ENCODE results near the gene KRTAP12-3. TPM values are rescaled to one million over a fixed set of nuclear protein-coding genes. Genes with fewer than 3 reads are reported as not detected.

The KRTAP12-3 gene
- polyA plus RNA-seq, 1 donor from 2014 or later = not detected

GRCh38 chr21:44670642-44671432 lies 13.1 kb downstream of the KRTAP12-3 start:
- no peak overlapping the region for H3K27ac ChIP-seq (ENCODE audit: low read length)
- H2AFZ ChIP-seq (ENCODE audit: low read depth, low read length) = no peak overlapping the region
- no peak overlapping the region for H3K4me2 ChIP-seq (ENCODE audit: low read length)
- H3K9ac ChIP-seq (ENCODE audit: low read length) = no peak overlapping the region
- H3K9me2 ChIP-seq (ENCODE audit: insufficient read depth, low read length) = no peaks in the 10 kb centered on the region
- H3F3A ChIP-seq (ENCODE audit: insufficient read depth, low read length, poor library complexity, severe bottlenecking) = no peaks in the 10 kb centered on the region
- no peak for TF ChIP-seq MXI1 (conservative IDR thresholded peaks at IDR 0.05; ENCODE audit: poor library complexity, severe bottlenecking)
- no peak overlapping the region for H3K4me3 ChIP-seq (ENCODE audit: low read length)
- H4K20me1 ChIP-seq (ENCODE audit: insufficient read depth) = no peaks in the 10 kb centered on the region
- H3K36me3 ChIP-seq (ENCODE audit: insufficient read depth, low read length) = no peaks in the 10 kb centered on the region
- H3K9me3 ChIP-seq (ENCODE audit: low read length) = peaks cover 4% of the 10 kb centered on the region
- no peaks in the 10 kb centered on the region for H3K27me3 ChIP-seq (ENCODE audit: insufficient read depth, low read depth, low read length)
- H3K79me2 ChIP-seq (replicated peaks; ENCODE audit: insufficient read depth, low read length) = no peaks in the 10 kb centered on the region

DNA sequence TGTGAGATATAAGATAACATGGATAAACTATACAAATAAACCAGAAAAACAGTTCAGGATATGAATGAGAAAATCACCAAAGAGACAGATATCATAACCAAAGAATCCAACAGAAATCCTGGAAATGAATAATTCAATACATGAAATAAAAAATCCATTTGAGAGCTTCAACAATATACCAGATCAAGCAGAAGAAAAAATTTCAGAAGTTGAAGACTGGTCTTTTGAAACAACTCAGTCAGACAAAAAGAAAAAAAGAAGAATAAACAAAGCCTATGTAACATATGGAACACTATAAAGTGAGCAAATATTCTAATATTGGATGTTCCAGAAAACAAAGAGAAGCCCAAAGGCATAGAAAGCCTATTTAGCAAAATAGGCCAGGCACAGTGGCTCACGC lies 14.2 kb downstream of the KRTAP12-3 start:
- H3K36me3 ChIP-seq (ENCODE audit: insufficient read depth, low read length) = no peaks in the 10 kb centered on the region
- no peaks in the 10 kb centered on the region for H3K79me2 ChIP-seq (replicated peaks; ENCODE audit: insufficient read depth, low read length)
- no peaks in the 10 kb centered on the region for H3K9me2 ChIP-seq (ENCODE audit: insufficient read depth, low read length)
- no peak overlapping the region for H2AFZ ChIP-seq (ENCODE audit: low read depth, low read length)
- H4K20me1 ChIP-seq (ENCODE audit: insufficient read depth) = no peaks in the 10 kb centered on the region
- no peak for TF ChIP-seq SMC3 (conservative IDR thresholded peaks at IDR 0.05; ENCODE audit: poor library complexity)
- TF ChIP-seq, protein P1, sequence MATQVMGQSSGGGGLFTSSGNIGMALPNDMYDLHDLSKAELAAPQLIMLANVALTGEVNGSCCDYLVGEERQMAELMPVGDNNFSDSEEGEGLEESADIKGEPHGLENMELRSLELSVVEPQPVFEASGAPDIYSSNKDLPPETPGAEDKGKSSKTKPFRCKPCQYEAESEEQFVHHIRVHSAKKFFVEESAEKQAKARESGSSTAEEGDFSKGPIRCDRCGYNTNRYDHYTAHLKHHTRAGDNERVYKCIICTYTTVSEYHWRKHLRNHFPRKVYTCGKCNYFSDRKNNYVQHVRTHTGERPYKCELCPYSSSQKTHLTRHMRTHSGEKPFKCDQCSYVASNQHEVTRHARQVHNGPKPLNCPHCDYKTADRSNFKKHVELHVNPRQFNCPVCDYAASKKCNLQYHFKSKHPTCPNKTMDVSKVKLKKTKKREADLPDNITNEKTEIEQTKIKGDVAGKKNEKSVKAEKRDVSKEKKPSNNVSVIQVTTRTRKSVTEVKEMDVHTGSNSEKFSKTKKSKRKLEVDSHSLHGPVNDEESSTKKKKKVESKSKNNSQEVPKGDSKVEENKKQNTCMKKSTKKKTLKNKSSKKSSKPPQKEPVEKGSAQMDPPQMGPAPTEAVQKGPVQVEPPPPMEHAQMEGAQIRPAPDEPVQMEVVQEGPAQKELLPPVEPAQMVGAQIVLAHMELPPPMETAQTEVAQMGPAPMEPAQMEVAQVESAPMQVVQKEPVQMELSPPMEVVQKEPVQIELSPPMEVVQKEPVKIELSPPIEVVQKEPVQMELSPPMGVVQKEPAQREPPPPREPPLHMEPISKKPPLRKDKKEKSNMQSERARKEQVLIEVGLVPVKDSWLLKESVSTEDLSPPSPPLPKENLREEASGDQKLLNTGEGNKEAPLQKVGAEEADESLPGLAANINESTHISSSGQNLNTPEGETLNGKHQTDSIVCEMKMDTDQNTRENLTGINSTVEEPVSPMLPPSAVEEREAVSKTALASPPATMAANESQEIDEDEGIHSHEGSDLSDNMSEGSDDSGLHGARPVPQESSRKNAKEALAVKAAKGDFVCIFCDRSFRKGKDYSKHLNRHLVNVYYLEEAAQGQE (IDR thresholded peaks at IDR 0.05; ENCODE audit: borderline replicate concordance) = no peak
- no peak for TF ChIP-seq EZH2 (IDR thresholded peaks at IDR 0.05; ENCODE audit: borderline replicate concordance, insufficient read depth, low read length, poor library complexity, severe bottlenecking)
- no peak for TF ChIP-seq TAF1 (IDR thresholded peaks at IDR 0.05; ENCODE audit: low read depth)
- no peak for TF ChIP-seq POLR2AphosphoS5 (IDR thresholded peaks at IDR 0.05)
- TF ChIP-seq MXI1 (conservative IDR thresholded peaks at IDR 0.05; ENCODE audit: poor library complexity, severe bottlenecking) = no peak
- no peak for TF ChIP-seq EP300 (conservative IDR thresholded peaks at IDR 0.05; ENCODE audit: poor library complexity, severe bottlenecking)
- TF ChIP-seq, protein P2, sequence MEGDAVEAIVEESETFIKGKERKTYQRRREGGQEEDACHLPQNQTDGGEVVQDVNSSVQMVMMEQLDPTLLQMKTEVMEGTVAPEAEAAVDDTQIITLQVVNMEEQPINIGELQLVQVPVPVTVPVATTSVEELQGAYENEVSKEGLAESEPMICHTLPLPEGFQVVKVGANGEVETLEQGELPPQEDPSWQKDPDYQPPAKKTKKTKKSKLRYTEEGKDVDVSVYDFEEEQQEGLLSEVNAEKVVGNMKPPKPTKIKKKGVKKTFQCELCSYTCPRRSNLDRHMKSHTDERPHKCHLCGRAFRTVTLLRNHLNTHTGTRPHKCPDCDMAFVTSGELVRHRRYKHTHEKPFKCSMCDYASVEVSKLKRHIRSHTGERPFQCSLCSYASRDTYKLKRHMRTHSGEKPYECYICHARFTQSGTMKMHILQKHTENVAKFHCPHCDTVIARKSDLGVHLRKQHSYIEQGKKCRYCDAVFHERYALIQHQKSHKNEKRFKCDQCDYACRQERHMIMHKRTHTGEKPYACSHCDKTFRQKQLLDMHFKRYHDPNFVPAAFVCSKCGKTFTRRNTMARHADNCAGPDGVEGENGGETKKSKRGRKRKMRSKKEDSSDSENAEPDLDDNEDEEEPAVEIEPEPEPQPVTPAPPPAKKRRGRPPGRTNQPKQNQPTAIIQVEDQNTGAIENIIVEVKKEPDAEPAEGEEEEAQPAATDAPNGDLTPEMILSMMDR (IDR thresholded peaks at IDR 0.05; ENCODE audit: poor library complexity, severe bottlenecking) = no peak
- no peak for TF ChIP-seq RAD21 (conservative IDR thresholded peaks at IDR 0.05)
- no peaks in the 10 kb centered on the region for H3F3A ChIP-seq (ENCODE audit: insufficient read depth, low read length, poor library complexity, severe bottlenecking)
- H3K9me3 ChIP-seq (ENCODE audit: low read length) = peaks cover 4% of the 10 kb centered on the region
- no peak overlapping the region for H3K9ac ChIP-seq (ENCODE audit: low read length)
- H3K4me2 ChIP-seq (ENCODE audit: low read length) = no peak overlapping the region
- H3K4me3 ChIP-seq (ENCODE audit: low read length) = no peak overlapping the region
- H3K27me3 ChIP-seq (ENCODE audit: insufficient read depth, low read depth, low read length) = no peaks in the 10 kb centered on the region
- no peak overlapping the region for H3K27ac ChIP-seq (ENCODE audit: low read length)

All from neural cell (in vitro differentiated cells).